Smooth muscle cell (in vitro differentiated cells): Measurements from ENCODE around the gene SRPRB. TPM values are rescaled to one million over a fixed set of nuclear protein-coding genes. Genes with fewer than 3 reads are reported as not detected.

Experiments
- polyA plus RNA-seq: library from polyadenylated mRNA; unstranded; fragments of >200 nt; fragmentation: Nextera tagmentation; extraction: Ambion mirVana; gene quantifications from 2 replicates; pipeline ENCODE4 v1.2.1, GENCODE V29; 2016
- total RNA-seq: library from RNA; depleted of rRNA; stranded (reverse); fragments of >200 nt; gene quantifications from 2 replicates; pipeline ENCODE4 v1.2.3, GENCODE V29; 2014

The SRPRB gene
- total and polyA plus RNA-seq, 2 experiments from 2014 or later: 59.3 to 78.9 TPM

Other genes with a start within 250 kb of the SRPRB start
- gene CDV3, start 232.1 kb upstream of the SRPRB start, total RNA-seq: 135 and 139 TPM in 2 replicates
- gene CDV3, start 232.1 kb upstream of the SRPRB start, polyA plus RNA-seq: 70.2 and 84.0 TPM in 2 replicates
- gene TOPBP1, start 143.9 kb upstream of the SRPRB start, total RNA-seq: 27.5 and 43.1 TPM in 2 replicates
- gene TOPBP1, start 143.9 kb upstream of the SRPRB start, polyA plus RNA-seq: 8.3 and 8.4 TPM in 2 replicates
- 0.13 and 1.0 TPM in 2 replicates for gene TF, start 59.4 kb upstream of the SRPRB start, total RNA-seq
- 1.6 and 1.9 TPM in 2 replicates for gene TF, start 59.4 kb upstream of the SRPRB start, polyA plus RNA-seq
- gene RAB6B, start 90.1 kb downstream of the SRPRB start, total RNA-seq: 1.6 and 2.0 TPM in 2 replicates
- 1.2 and 2.2 TPM in 2 replicates for gene RAB6B, start 90.1 kb downstream of the SRPRB start, polyA plus RNA-seq
- gene SLCO2A1, start 224.1 kb downstream of the SRPRB start, total RNA-seq: 3.6 and 14.2 TPM in 2 replicates
- gene SLCO2A1, start 224.1 kb downstream of the SRPRB start, polyA plus RNA-seq: 7.7 and 35.9 TPM in 2 replicates